Tibial nerve (tissue), 4 donors: ENCODE data around the gene PSME1. TPM values are rescaled to one million over a fixed set of nuclear protein-coding genes. Genes with fewer than 3 reads are reported as not detected.

Experiments used
- DNase-seq, 2 donors: peaks; one replicate each; pipeline ENCODE4 v3.0.0-alpha.2; 2019; ENCODE audit warnings: low spot score in 2 of 2
- H3K27ac ChIP-seq, 4 donors: fragments of 200-600 bp; sonication (generic) in 3 of 4; one replicate each; pipeline ENCODE4 v1.5.1; 2017 to 2019; ENCODE audit warnings: mild to moderate bottlenecking in 1 of 4
- H3K27me3 ChIP-seq, 2 donors: fragments of 200-600 bp; sonication (generic) in 1 of 2; one replicate each; pipeline versions ENCODE4 v1.5.1 to v1.6.0; 2017 to 2019
- H3K36me3 ChIP-seq, 3 donors: fragments of 200-600 bp; sonication (generic); one replicate each; pipeline ENCODE4 v1.5.1; 2018 to 2019
- H3K4me1 ChIP-seq, 4 donors: fragments of 200-600 bp; sonication (generic) in 3 of 4; one replicate each; pipeline ENCODE4 v1.5.1; 2017 to 2019
- H3K4me3 ChIP-seq, 4 donors: fragments of 200-600 bp; sonication (generic) in 3 of 4; one replicate each; pipeline ENCODE4 v1.5.1; 2017 to 2019; ENCODE audit warnings: mild to moderate bottlenecking in 1 of 4, moderate library complexity in 1 of 4
- H3K9me3 ChIP-seq, 4 donors: fragments of 200-600 bp; sonication (generic) in 3 of 4; one replicate each; pipeline ENCODE4 v1.5.1; 2017 to 2019
- EP300 ChIP-seq, 2 donors: sonication (generic); formaldehyde crosslinking; IDR thresholded peaks; one replicate each; pipeline ENCODE4 v1.6.1; 2017; ENCODE audit warnings: antibody characterized with exemption in 2 of 2, mild to moderate bottlenecking in 1 of 2
- POLR2A ChIP-seq, 2 donors: fragments of 450-650 bp; IDR thresholded peaks; one replicate each; pipeline ENCODE4 v1.6.1; 2017; ENCODE audit warnings: antibody characterized with exemption in 2 of 2, mild to moderate bottlenecking in 2 of 2, moderate library complexity in 2 of 2
- WGBS, 2 donors: methylation state at CpG; one replicate each; pipeline ENCODE4 v1.1.5; 2018; 5-methylcytosine and 5-hydroxymethylcytosine counted together
- total RNA-seq, 4 donors: library from RNA; depleted of rRNA; stranded (reverse); fragments of >200 nt; gene quantifications; one replicate each; pipeline ENCODE4 v1.1.0, GENCODE V29; 2016
- TF ChIP-seq, protein P1 (sequence below), 5 experiments: fragments of 200-600 bp in 3 of 5; fragments of 450-650 bp in 2 of 5; sonication (generic) in 3 of 5; IDR thresholded peaks; one replicate each; pipeline ENCODE4 v1.5.1; 2016 to 2019; ENCODE audit warnings: antibody characterized with exemption in 5 of 5, mild to moderate bottlenecking in 3 of 5, moderate library complexity in 2 of 5

Gene PSME1
- 100 to 1,000 TPM in 3 of 4 donors, 10 to 100 TPM in 1; 96.9 to 130 (median 110) TPM for total RNA-seq

DNA sequence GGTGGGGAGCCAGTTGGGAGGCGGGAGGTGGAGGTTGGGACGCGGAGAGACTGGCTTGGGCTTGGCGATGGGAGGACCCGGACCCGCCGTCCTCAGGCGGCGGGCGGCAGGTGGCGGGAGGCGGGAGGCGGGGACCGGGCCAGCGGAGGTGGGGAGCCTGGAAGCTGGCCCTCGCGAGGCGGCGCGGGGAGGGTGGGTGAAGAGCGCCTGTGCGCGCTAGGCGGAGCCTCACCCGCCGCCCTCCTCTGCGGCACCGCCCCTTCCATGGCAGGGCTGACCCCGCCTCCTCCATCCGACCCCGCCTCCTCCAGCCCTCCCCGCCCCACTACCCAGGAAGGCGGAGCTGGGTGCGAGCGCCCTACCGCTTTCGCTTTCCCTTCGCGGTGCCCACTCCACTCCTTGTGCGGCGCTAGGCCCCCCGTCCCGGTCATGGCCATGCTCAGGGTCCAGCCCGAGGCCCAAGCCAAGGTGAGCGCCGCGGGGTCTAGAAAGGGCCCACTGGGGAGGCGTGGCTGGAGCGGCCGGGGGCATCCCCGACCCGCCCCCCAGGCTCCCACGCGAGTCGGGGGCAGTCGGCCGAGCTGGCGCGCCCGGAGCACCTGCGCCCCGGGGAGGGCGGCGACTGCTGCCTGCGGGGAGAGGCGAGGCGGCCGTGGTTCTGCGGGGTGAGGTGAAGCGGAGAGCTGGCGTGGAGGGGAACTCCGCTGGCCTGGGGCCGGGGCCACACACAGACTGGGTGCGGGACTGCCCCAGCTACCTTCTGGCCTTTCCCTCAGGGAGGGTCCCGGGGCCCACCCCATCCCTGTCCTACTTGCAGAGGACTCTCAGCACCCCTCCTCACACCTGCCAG is at the start of gene PSME1:
Gene PSME1, plus strand, starts transcription at position 361 of the 850 bp plus-strand sequence. Its CDS starts 69 bp downstream, at position 430.
- Histone ChIP-seq H3K36me3 (peaks cover 0 to 38% (median 14%) of the 10 kb centered on the region in 3 donors), H3K27me3 (no peaks in the 10 kb centered on the region), H3K4me1 (peaks cover 0 to 51% (median 29%) of the 10 kb centered on the region in 4 donors), H3K9me3 (no peaks in the 10 kb centered on the region), H3K4me3 (peak within 1 kb of the TSS; percentile 76 to 97 (median 84)), H3K27ac (peak within 1 kb of the TSS; percentile 89 to 99 (median 98))
- 0% methylated on average over 30 to 44 of the region's 75 CpGs for WGBS, 2 donors
- DNase-seq, result peak; percentile 88 to 89
- TF ChIP-seq POLR2A (IDR thresholded peaks at IDR 0.05) (peak; percentile 10 to 73), EP300 (IDR thresholded peaks at IDR 0.05) (peak; percentile 52 to 90)
- TF ChIP-seq, protein P1, sequence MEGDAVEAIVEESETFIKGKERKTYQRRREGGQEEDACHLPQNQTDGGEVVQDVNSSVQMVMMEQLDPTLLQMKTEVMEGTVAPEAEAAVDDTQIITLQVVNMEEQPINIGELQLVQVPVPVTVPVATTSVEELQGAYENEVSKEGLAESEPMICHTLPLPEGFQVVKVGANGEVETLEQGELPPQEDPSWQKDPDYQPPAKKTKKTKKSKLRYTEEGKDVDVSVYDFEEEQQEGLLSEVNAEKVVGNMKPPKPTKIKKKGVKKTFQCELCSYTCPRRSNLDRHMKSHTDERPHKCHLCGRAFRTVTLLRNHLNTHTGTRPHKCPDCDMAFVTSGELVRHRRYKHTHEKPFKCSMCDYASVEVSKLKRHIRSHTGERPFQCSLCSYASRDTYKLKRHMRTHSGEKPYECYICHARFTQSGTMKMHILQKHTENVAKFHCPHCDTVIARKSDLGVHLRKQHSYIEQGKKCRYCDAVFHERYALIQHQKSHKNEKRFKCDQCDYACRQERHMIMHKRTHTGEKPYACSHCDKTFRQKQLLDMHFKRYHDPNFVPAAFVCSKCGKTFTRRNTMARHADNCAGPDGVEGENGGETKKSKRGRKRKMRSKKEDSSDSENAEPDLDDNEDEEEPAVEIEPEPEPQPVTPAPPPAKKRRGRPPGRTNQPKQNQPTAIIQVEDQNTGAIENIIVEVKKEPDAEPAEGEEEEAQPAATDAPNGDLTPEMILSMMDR (IDR thresholded peaks at IDR 0.05), result peak in 1 of 5 experiments; percentile 19

DNA sequence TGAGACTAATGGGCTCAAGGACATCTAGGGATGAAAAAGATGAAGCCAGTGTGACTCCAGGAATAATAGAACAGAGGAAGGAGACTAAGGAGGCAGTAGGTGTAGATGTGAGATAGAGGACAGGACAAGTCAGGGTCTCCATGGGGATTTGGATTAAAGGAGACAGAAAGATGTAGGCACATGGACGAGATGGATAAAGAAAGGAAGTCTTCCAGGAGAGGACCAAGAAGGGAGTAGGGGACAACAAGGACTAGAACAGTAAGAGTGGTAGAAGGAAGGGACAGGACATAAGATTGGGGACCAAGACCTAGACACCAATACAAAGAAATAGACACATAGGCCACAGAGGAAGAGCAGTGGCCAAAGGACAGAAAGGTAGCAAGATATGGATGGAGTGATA is 49.0 kb upstream of the PSME1 start:
- Histone ChIP-seq H3K4me1 (no peaks in the 10 kb centered on the region), H3K36me3 (no peaks in the 10 kb centered on the region), H3K27me3 (peaks cover 0 to 2% of the 10 kb centered on the region in 2 donors), H3K27ac (no peak overlapping the region), H3K4me3 (no peak overlapping the region), H3K9me3 (no peaks in the 10 kb centered on the region)
- DNase-seq, result no peak
- WGBS, 2 donors, result 82 to 96% methylated on average over 1 of the region's 1 CpG
- no peak for TF ChIP-seq EP300 (IDR thresholded peaks at IDR 0.05)
- TF ChIP-seq, protein P1 (IDR thresholded peaks at IDR 0.05), result no peak
- TF ChIP-seq POLR2A (IDR thresholded peaks at IDR 0.05), result no peak

DNA sequence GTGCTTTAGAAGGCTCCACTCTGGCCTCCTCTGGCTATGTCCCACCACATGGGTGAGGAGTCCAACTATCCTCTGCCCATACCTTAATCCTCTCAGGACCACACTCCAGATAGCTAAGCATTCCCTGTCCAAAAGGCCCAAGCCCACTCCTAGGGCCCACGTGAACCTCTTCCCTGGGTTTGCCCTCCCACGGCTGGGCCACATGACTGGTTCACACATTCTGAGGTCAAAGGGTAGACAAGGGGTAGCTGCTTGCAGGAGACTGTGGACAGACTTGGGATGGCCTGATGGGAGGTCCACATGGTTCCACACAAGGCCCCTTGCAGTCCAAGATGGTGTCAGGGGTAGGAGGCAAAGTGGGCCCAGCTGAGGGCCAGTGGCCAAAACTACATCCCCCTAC is 47.9 kb upstream of the PSME1 start:
- no peaks in the 10 kb centered on the region for H3K36me3 ChIP-seq
- TF ChIP-seq POLR2A (IDR thresholded peaks at IDR 0.05), result no peak
- TF ChIP-seq EP300 (IDR thresholded peaks at IDR 0.05), result no peak
- TF ChIP-seq, protein P1 (IDR thresholded peaks at IDR 0.05), result no peak
- no peaks in the 10 kb centered on the region for H3K9me3 ChIP-seq
- no peak overlapping the region for H3K4me3 ChIP-seq
- 67 to 70% methylated on average over 2 of the region's 2 CpGs for WGBS, 2 donors
- no peak overlapping the region for H3K27ac ChIP-seq
- no peak for DNase-seq
- peaks cover 0 to 8% (median 2%) of the 10 kb centered on the region in 4 donors for H3K4me1 ChIP-seq
- no peaks in the 10 kb centered on the region for H3K27me3 ChIP-seq

DNA sequence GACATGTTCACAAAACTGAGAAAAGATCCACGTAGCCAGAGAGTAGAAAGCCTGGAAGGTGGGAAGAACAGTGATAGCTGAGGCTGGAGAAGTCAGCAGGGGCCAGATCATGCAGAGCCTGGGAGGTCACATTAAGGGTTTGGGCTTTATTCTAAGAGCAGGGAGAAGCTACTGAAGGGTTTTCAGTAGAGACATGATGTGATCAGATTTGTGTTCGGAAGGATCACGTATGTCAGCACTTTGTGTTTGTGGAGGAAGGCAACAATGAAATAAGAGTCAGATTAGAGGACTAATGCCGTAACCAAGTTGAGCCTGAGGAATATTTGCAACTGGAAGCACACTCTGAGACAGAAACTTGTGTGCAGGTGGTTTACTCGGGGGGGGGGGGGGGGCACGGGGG is 46.1 kb upstream of the PSME1 start:
- WGBS, 2 donors, result 87 to 88% methylated on average over 6 of the region's 6 CpGs
- DNase-seq, result no peak
- TF ChIP-seq EP300 (IDR thresholded peaks at IDR 0.05) (no peak), POLR2A (IDR thresholded peaks at IDR 0.05) (no peak)
- TF ChIP-seq, protein P1 (IDR thresholded peaks at IDR 0.05), result no peak
- H3K4me1 ChIP-seq, result peaks cover 0 to 21% (median 7%) of the 10 kb centered on the region in 4 donors
- H3K27ac ChIP-seq, result no peak overlapping the region
- H3K36me3 ChIP-seq, result no peaks in the 10 kb centered on the region
- no peaks in the 10 kb centered on the region for H3K9me3 ChIP-seq
- H3K27me3 ChIP-seq, result no peaks in the 10 kb centered on the region
- H3K4me3 ChIP-seq, result no peak overlapping the region

DNA sequence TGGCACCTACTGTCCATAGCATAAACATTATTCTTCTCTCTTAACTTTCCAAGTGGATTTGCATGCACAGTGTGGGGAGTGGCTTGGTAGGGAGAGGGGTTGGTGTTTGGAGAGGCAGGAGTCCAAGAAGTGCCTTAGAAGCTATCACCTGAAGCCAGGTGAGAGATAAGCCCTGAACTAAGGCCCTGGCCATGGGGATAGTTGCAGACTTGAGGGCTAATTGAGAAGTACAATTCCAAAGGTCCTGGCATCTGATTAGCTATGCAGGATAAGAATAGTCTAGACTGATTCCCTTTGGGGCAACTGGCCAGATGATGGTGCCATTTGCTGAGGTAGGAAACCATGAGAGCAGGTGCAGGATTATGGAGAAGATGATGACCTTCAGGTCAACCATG is 43.9 kb upstream of the PSME1 start:
- peaks cover 0 to 33% (median 12%) of the 10 kb centered on the region in 4 donors for H3K4me1 ChIP-seq
- no peaks in the 10 kb centered on the region for H3K27me3 ChIP-seq
- H3K27ac ChIP-seq, result peak overlapping the region in 2 of 4 donors; percentile 93 to 98
- TF ChIP-seq EP300 (IDR thresholded peaks at IDR 0.05), result no peak
- DNase-seq, result no peak
- H3K4me3 ChIP-seq, result no peak overlapping the region
- no peaks in the 10 kb centered on the region for H3K9me3 ChIP-seq
- no peaks in the 10 kb centered on the region for H3K36me3 ChIP-seq
